HCT116 (cell line): ENCODE data around the gene ZSWIM6. TPM values are rescaled to one million over a fixed set of nuclear protein-coding genes. Genes with fewer than 3 reads are reported as not detected.
A peak's percentile ranks its signal among the peaks of the same experiment; 100 is the strongest.

Experiments used
- ATAC-seq: fragments of 200-7000 bp; cut with Tn5 transposase; 2 replicates; pipeline ENCODE4 v1.9.1; 2020; ENCODE audit warnings: mild to moderate bottlenecking, moderate library complexity
- BruUV-seq: library from RNA; stranded (reverse); fragments of 400-500 nt; replicated peaks from 2 replicates; lab custom pipeline; 2021; lab: Mats Ljungman, UMichigan
- CTCF ChIA-PET: fragments of 300-600 bp; sonication (Branson Sonifier 250); formaldehyde crosslinking; loops from one replicate; lab custom pipeline; 2021; ENCODE audit warnings: antibody characterized with exemption; lab: Charles Lee
- POLR2A ChIA-PET: fragments of 300-600, 350-600 bp; sonication (Branson Sonifier 250); formaldehyde crosslinking; loops from one replicate; lab custom pipeline; 2021; ENCODE audit warnings: antibody characterized with exemption; lab: Charles Lee
- RAD21 ChIA-PET, 2 experiments: fragments of 300-600 bp; sonication (Branson Sonifier 250); formaldehyde crosslinking; loops; one replicate each; lab custom pipeline; 2023; ENCODE audit warnings: low total read pairs in 2 of 2; ENCODE audit not compliant: uncharacterized antibody in 2 of 2, unreplicated experiment in 2 of 2, low non-redundant PET in 1 of 2; lab: Charles Lee
- DNase-seq: peaks from one replicate; pipeline ENCODE4 v3.0.0-alpha.2; 2010; ENCODE audit warnings: low read depth, low spot score
- H2AFZ ChIP-seq: fragments of 200-600 bp; shearing (Covaris generic), sonication (generic); 2 replicates; pipeline ENCODE4 v1.6.1; 2017; ENCODE audit warnings: low read depth, mixed run types, mixed read lengths, antibody characterized with exemption, low read length; ENCODE audit not compliant: poor library complexity, severe bottlenecking
- H3K27ac ChIP-seq: 2 replicates; pipeline ENCODE4 v1.5.1; 2012; ENCODE audit warnings: low read depth, low read length
- H3K27me3 ChIP-seq: fragments of 200-600 bp; sonication (generic); 2 replicates; pipeline ENCODE4 v1.6.1; 2016; ENCODE audit warnings: mixed run types, low read length, mixed read lengths; ENCODE audit not compliant: insufficient read depth
- H3K36me3 ChIP-seq, 2 experiments: fragments of 200-500 bp in 1 of 2; fragments of 200-600 bp in 1 of 2; sonication (Bioruptor generic) in 1 of 2; sonication (generic) in 1 of 2; 2 replicates each; pipeline versions ENCODE4 v1.5.1 to v1.6.1; 2014 to 2016; ENCODE audit warnings: low read length in 2 of 2, inconsistent platforms in 1 of 2, mixed read lengths in 1 of 2, mixed run types in 1 of 2; ENCODE audit not compliant: insufficient read depth in 2 of 2, control insufficient read depth in 1 of 2
- H3K4me1 ChIP-seq, 2 experiments: fragments of 200-600 bp in 1 of 2; sonication (generic) in 1 of 2; 2 replicates each; pipeline versions ENCODE4 v1.5.1 to v1.6.1; 2012 to 2017; ENCODE audit warnings: low read length in 2 of 2, inconsistent platforms in 1 of 2, mild to moderate bottlenecking in 1 of 2, mixed read lengths in 1 of 2, mixed run types in 1 of 2, moderate library complexity in 1 of 2; ENCODE audit not compliant: insufficient read depth in 2 of 2, control insufficient read depth in 1 of 2
- H3K4me2 ChIP-seq: fragments of 200-600 bp; sonication (generic); 2 replicates; pipeline ENCODE4 v1.6.1; 2017; ENCODE audit warnings: mixed run types, low read length, mixed read lengths
- H3K4me3 ChIP-seq, 2 experiments: fragments of 200-600 bp in 1 of 2; sonication (generic) in 1 of 2; replicated peaks in 1 of 2; 2 replicates each; pipeline ENCODE4 v1.5.1; 2011 to 2016; ENCODE audit warnings: low read length in 2 of 2, control low read depth in 1 of 2, low read depth in 1 of 2, mild to moderate bottlenecking in 1 of 2, mixed read lengths in 1 of 2, mixed run types in 1 of 2
- H3K79me2 ChIP-seq: fragments of 200-600 bp; sonication (generic); 2 replicates; pipeline ENCODE4 v1.6.1; 2017; ENCODE audit warnings: mild to moderate bottlenecking, mixed run types, low read length, moderate library complexity, mixed read lengths; ENCODE audit not compliant: insufficient read depth
- H3K9ac ChIP-seq: fragments of 200-600 bp; sonication (generic); 2 replicates; pipeline ENCODE4 v1.6.1; 2016; ENCODE audit warnings: low read length, mixed read lengths
- H3K9me2 ChIP-seq: fragments of 200-600 bp; sonication (generic), shearing (Covaris generic); 2 replicates; pipeline ENCODE4 v1.6.1; 2017; ENCODE audit warnings: mixed run types, mild to moderate bottlenecking, moderate library complexity; ENCODE audit not compliant: insufficient read depth
- H3K9me3 ChIP-seq, 2 experiments: fragments of 200-500 bp in 1 of 2; fragments of 200-600 bp in 1 of 2; sonication (Bioruptor generic) in 1 of 2; sonication (generic) in 1 of 2; 2 replicates each; pipeline ENCODE4 v1.6.1; 2014 to 2017; ENCODE audit warnings: low read length in 2 of 2, mixed read lengths in 2 of 2, inconsistent platforms in 1 of 2, low read depth in 1 of 2, mild to moderate bottlenecking in 1 of 2, mixed run types in 1 of 2, moderate library complexity in 1 of 2; ENCODE audit not compliant: control insufficient read depth in 1 of 2, insufficient read depth in 1 of 2
- H4K20me1 ChIP-seq: fragments of 200-600 bp; sonication (generic), shearing (Covaris generic); 2 replicates; pipeline ENCODE4 v1.6.1; 2017; ENCODE audit warnings: mixed run types, mild to moderate bottlenecking, moderate library complexity; ENCODE audit not compliant: insufficient read depth
- CEBPB ChIP-seq: IDR thresholded peaks from 2 replicates; pipeline ENCODE4 v1.6.1; 2012; ENCODE audit warnings: low read depth
- EGR1 ChIP-seq: IDR thresholded peaks from 2 replicates; pipeline ENCODE4 v1.6.1; 2012; ENCODE audit warnings: low read depth
- ELF1 ChIP-seq: IDR thresholded peaks from 2 replicates; pipeline ENCODE4 v1.6.1; 2012; ENCODE audit warnings: low read depth, borderline replicate concordance
- EZH2 ChIP-seq: fragments of 200-600 bp; sonication (generic); IDR thresholded peaks from 2 replicates; pipeline ENCODE4 v1.6.1; 2017; ENCODE audit warnings: antibody characterized with exemption, mixed run types
- EZH2phosphoT487 ChIP-seq: fragments of 200-600 bp; IDR thresholded peaks from 2 replicates; pipeline ENCODE4 v1.6.1; 2018; ENCODE audit warnings: antibody characterized with exemption, borderline replicate concordance
- FOSL1 ChIP-seq: IDR thresholded peaks from 2 replicates; pipeline ENCODE4 v1.6.1; 2012; ENCODE audit warnings: low read depth
- JUND ChIP-seq: IDR thresholded peaks from 2 replicates; pipeline ENCODE4 v1.6.1; 2012
- POLR2A ChIP-seq: IDR thresholded peaks from 2 replicates; pipeline ENCODE4 v1.7.0; 2011; ENCODE audit warnings: borderline replicate concordance; ENCODE audit not compliant: insufficient read depth, insufficient read length; ENCODE audit errors: extremely low read depth
- POLR2AphosphoS5 ChIP-seq: IDR thresholded peaks from 2 replicates; pipeline ENCODE4 v1.6.1; 2011; ENCODE audit warnings: mild to moderate bottlenecking, low read depth, low read length, moderate library complexity
- RAD21 ChIP-seq: IDR thresholded peaks from 2 replicates; pipeline ENCODE4 v1.6.1; 2012; ENCODE audit warnings: low read depth, mild to moderate bottlenecking
- SRF ChIP-seq: IDR thresholded peaks from 2 replicates; pipeline ENCODE4 v1.6.1; 2012; ENCODE audit warnings: low read depth
- TCF7L2 ChIP-seq: IDR thresholded peaks from 2 replicates; pipeline ENCODE4 v1.7.0; 2011; ENCODE audit warnings: borderline replicate concordance, inconsistent platforms; ENCODE audit not compliant: insufficient read depth, insufficient read length; ENCODE audit errors: extremely low read depth
- YY1 ChIP-seq: IDR thresholded peaks from 2 replicates; pipeline ENCODE4 v1.6.1; 2011; ENCODE audit warnings: low read length, low read depth, moderate library complexity, mild to moderate bottlenecking; ENCODE audit not compliant: insufficient replicate concordance; ENCODE audit errors: extremely low read depth
- ZFX ChIP-seq: fragments of 450-650 bp; IDR thresholded peaks from 2 replicates; pipeline ENCODE4 v1.6.1; 2017
- ZNF274 ChIP-seq: fragments of 200-500 bp; sonication (Bioruptor generic); IDR thresholded peaks from 2 replicates; pipeline ENCODE4 v1.6.1; 2014; ENCODE audit warnings: mild to moderate bottlenecking, low read depth, low read length, inconsistent platforms
- intact Hi-C: fragments of 100-400 bp; cut with micrococcal nuclease; formaldehyde crosslinking; loops from 2 replicates; pipeline ENCODE4 v1.10.0; 2022
- total RNA-seq: library from RNA; stranded (reverse); gene quantifications from one replicate; pipeline ENCODE4 v1.2.1, GENCODE V29; 2021; ENCODE audit not compliant: unreplicated experiment
- TF ChIP-seq, protein P1 (sequence below): IDR thresholded peaks from 2 replicates; pipeline ENCODE4 v1.6.1; 2012
- TF ChIP-seq, protein P2 (sequence below), 3 experiments: fragments of 200-600 bp in 1 of 3; sonication (generic) in 1 of 3; IDR thresholded peaks in 2 of 3; conservative IDR thresholded peaks in 1 of 3; 2 replicates each; pipeline ENCODE4 v1.5.1; 2012 to 2017; ENCODE audit warnings: low read depth in 2 of 3, low read length in 2 of 3, antibody characterized with exemption in 1 of 3, borderline replicate concordance in 1 of 3, control low read depth in 1 of 3, mild to moderate bottlenecking in 1 of 3, mixed read lengths in 1 of 3, mixed run types in 1 of 3, moderate library complexity in 1 of 3; ENCODE audit not compliant: insufficient read depth in 1 of 3

The ZSWIM6 gene
- total RNA-seq, 1 experiment from 2014 or later, result 7.4 TPM

DNA sequence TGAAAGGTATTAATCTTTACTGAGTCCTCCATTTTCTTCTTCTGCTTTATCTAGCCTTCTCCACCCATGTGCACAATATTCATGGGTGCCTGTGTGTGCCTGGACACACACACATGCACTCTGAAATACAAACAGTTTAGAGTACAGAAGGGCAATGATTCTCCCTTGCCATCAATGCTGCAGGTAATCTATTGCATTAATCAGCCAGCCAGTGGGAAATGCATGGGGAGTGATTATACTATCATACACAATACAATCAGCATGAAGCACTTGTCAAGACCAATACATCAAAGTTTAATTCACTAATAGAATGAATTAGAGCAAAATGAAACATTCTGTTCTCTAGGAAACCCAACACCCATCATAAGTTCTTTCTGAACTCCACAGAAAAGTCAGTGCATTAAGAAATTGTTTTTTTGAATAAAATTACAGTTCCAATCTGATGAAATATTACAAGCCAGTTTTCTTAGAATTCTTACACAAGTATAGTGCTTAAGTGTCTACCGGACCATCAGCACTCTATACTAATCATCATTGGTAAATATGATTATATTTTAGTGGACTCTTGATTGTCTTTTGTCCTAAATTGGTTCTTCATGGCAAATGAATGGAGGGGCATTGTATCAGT, 172.2 kb downstream of the ZSWIM6 start:
- H3K36me3 ChIP-seq, result no peaks in the 10 kb centered on the region
- no peak for DNase-seq
- TSS peak; percentile 20 for BruUV-seq
- no peaks in the 10 kb centered on the region for H3K79me2 ChIP-seq
- no peaks in the 10 kb centered on the region for H3K4me1 ChIP-seq
- ChIA-PET CTCF (no interaction called here), RAD21 (no interaction called here), POLR2A (no interaction called here)
- no peaks in the 10 kb centered on the region for H3K27me3 ChIP-seq
- no peak overlapping the region for H3K4me3 ChIP-seq
- intact Hi-C loops, result no loop called here
- no peak overlapping the region for H3K27ac ChIP-seq
- no peak for ATAC-seq
- H2AFZ ChIP-seq, result no peak overlapping the region
- no peak overlapping the region for H3K4me2 ChIP-seq
- H3K9me2 ChIP-seq, result no peaks in the 10 kb centered on the region
- no peaks in the 10 kb centered on the region for H3K9me3 ChIP-seq
- no peaks in the 10 kb centered on the region for H4K20me1 ChIP-seq
- no peak overlapping the region for H3K9ac ChIP-seq
- TF ChIP-seq FOSL1, result no peak
- TF ChIP-seq ZNF274, result no peak
- no peak for TF ChIP-seq EZH2
- TF ChIP-seq EZH2phosphoT487, result no peak
- TF ChIP-seq EGR1, result no peak
- no peak for TF ChIP-seq JUND
- TF ChIP-seq, protein P1, sequence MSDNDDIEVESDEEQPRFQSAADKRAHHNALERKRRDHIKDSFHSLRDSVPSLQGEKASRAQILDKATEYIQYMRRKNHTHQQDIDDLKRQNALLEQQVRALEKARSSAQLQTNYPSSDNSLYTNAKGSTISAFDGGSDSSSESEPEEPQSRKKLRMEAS, result no peak
- no peak for TF ChIP-seq POLR2A
- TF ChIP-seq, protein P2, sequence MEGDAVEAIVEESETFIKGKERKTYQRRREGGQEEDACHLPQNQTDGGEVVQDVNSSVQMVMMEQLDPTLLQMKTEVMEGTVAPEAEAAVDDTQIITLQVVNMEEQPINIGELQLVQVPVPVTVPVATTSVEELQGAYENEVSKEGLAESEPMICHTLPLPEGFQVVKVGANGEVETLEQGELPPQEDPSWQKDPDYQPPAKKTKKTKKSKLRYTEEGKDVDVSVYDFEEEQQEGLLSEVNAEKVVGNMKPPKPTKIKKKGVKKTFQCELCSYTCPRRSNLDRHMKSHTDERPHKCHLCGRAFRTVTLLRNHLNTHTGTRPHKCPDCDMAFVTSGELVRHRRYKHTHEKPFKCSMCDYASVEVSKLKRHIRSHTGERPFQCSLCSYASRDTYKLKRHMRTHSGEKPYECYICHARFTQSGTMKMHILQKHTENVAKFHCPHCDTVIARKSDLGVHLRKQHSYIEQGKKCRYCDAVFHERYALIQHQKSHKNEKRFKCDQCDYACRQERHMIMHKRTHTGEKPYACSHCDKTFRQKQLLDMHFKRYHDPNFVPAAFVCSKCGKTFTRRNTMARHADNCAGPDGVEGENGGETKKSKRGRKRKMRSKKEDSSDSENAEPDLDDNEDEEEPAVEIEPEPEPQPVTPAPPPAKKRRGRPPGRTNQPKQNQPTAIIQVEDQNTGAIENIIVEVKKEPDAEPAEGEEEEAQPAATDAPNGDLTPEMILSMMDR (IDR thresholded peaks at IDR 0.05 in 2 of 3, conservative IDR thresholded peaks at IDR 0.05 in 1 of 3; ENCODE audit: borderline replicate concordance in 1 of 3, insufficient read depth in 1 of 3, low read depth in 2 of 3, low read length in 2 of 3), result no peak
- TF ChIP-seq YY1, result no peak
- TF ChIP-seq ZFX, result no peak
- no peak for TF ChIP-seq RAD21
- TF ChIP-seq SRF, result no peak
- no peak for TF ChIP-seq POLR2AphosphoS5
- no peak for TF ChIP-seq TCF7L2
- TF ChIP-seq CEBPB, result no peak
- no peak for TF ChIP-seq ELF1
